G401.6 (cell line): Measurements from ENCODE around the gene SERPINA5.
"Not testable (repeated sequence)": the region's sequence is repeated elsewhere in the genome, so short reads cannot be mapped to it uniquely, and the experiment has no call there.

ENCODE experiments used
- FAIRE-seq: peaks from 2 replicates; lab custom pipeline; 2012; peaks lifted over from hg19 to GRCh38; lab: Jason Lieb, UNC

The SERPINA5 gene

GRCh38 chr14:94623856-94624499 lies 42.8 kb downstream of the SERPINA5 start:
- FAIRE-seq: no peak

GRCh38 chr14:94624537-94625352 lies 43.5 kb downstream of the SERPINA5 start:
- FAIRE-seq: no peak

GRCh38 chr14:94625353-94625635 lies 44.1 kb downstream of the SERPINA5 start:
- FAIRE-seq: no peak

GRCh38 chr14:94628578-94628977 lies 47.4 kb downstream of the SERPINA5 start:
- FAIRE-seq: no peak

- no peak for FAIRE-seq
Observed at GRCh38 chr14:94630396-94630795, 49.2 kb downstream of the SERPINA5 start.

- FAIRE-seq: no peak
Observed at GRCh38 chr14:94631050-94631449, 49.8 kb downstream of the SERPINA5 start.

- FAIRE-seq: no peak
Observed at GRCh38 chr14:94631536-94632304, 50.5 kb downstream of the SERPINA5 start.

- no peak for FAIRE-seq
Observed at GRCh38 chr14:94632305-94632590, 51.0 kb downstream of the SERPINA5 start.

GRCh38 chr14:94633121-94633520 lies 51.9 kb downstream of the SERPINA5 start:
- FAIRE-seq: no peak

GRCh38 chr14:94635154-94635553 lies 53.9 kb downstream of the SERPINA5 start:
- no peak for FAIRE-seq

GRCh38 chr14:94636744-94637412 lies 55.7 kb downstream of the SERPINA5 start:
- no peak for FAIRE-seq

- not testable (repeated sequence) for FAIRE-seq
Observed at GRCh38 chr14:94637814-94638213, 56.6 kb downstream of the SERPINA5 start.

- no peak for FAIRE-seq
Observed at GRCh38 chr14:94638339-94638738, 57.1 kb downstream of the SERPINA5 start.

GRCh38 chr14:94638961-94639817 lies 58.0 kb downstream of the SERPINA5 start:
- FAIRE-seq: no peak

GRCh38 chr14:94640721-94641631 lies 59.8 kb downstream of the SERPINA5 start:
- FAIRE-seq: no peak

GRCh38 chr14:94641632-94641955 lies 60.4 kb downstream of the SERPINA5 start:
- FAIRE-seq: no peak
